Ovary (tissue), 9 donors: ENCODE data around the gene SYNGR4. TPM values are rescaled to one million over a fixed set of nuclear protein-coding genes. Genes with fewer than 3 reads are reported as not detected.
"Not testable (repeated sequence)": the region's sequence is repeated elsewhere in the genome, so short reads cannot be mapped to it uniquely, and the experiment has no call there.

Source experiments
- DNase-seq, 5 donors: peaks; one replicate each; pipeline ENCODE4 v3.0.0-alpha.2; 2019 to 2020
- H3K27ac ChIP-seq, 2 donors: fragments of 200-600 bp; one replicate each; pipeline versions ENCODE4 v1.5.1 to v1.8.0; 2019 to 2022
- H3K27me3 ChIP-seq: fragments of 200-600 bp; one replicate; pipeline ENCODE4 v1.8.0; 2022
- H3K36me3 ChIP-seq: fragments of 200-600 bp; sonication (generic); one replicate; pipeline ENCODE4 v1.5.1; 2019
- H3K4me1 ChIP-seq: one replicate; pipeline ENCODE4 v1.8.1; 2013; ENCODE audit warnings: mild to moderate bottlenecking, moderate library complexity; ENCODE audit not compliant: insufficient read depth
- H3K4me3 ChIP-seq: fragments of 200-600 bp; sonication (generic); one replicate; pipeline ENCODE4 v1.5.1; 2017
- H3K9me3 ChIP-seq, 2 donors: fragments of 200-600 bp in 1 of 2; sonication (generic) in 1 of 2; one replicate each; pipeline versions ENCODE4 v1.5.1 to v1.8.1; 2013 to 2019; ENCODE audit warnings: mild to moderate bottlenecking in 1 of 2, moderate library complexity in 1 of 2
- CTCF ChIP-seq, 3 donors: fragments of 450-650 bp in 2 of 3; fragments of 200-600 bp in 1 of 3; IDR thresholded peaks; one replicate each; pipeline versions ENCODE4 v1.5.1 to v1.8.0; 2016 to 2022; ENCODE audit warnings: antibody characterized with exemption in 3 of 3, mild to moderate bottlenecking in 1 of 3
- EP300 ChIP-seq: sonication (generic); formaldehyde crosslinking; IDR thresholded peaks from one replicate; pipeline ENCODE4 v1.6.1; 2017; ENCODE audit warnings: antibody characterized with exemption
- POLR2A ChIP-seq: fragments of 450-650 bp; IDR thresholded peaks from one replicate; pipeline ENCODE4 v1.6.1; 2017; ENCODE audit warnings: antibody characterized with exemption, mild to moderate bottlenecking, moderate library complexity
- WGBS, 3 donors: extraction: QIAGEN DNeasy Blood & Tissue Kit in 1 of 3; methylation state at CpG; one replicate each; pipeline versions ENCODE4 v1.1.5 to v1.1.7; 2013 to 2017; 5-methylcytosine and 5-hydroxymethylcytosine counted together
- intact Hi-C, 4 donors: fragments of 100-400 bp; cut with DNase I; formaldehyde crosslinking; loops; one replicate each; pipeline versions ENCODE4 v1.11.0 to v1.15.1; 2022 to 2023
- polyA plus RNA-seq, 2 donors: library from polyadenylated mRNA; stranded (reverse); fragments of 200-250 nt in 1 of 2; fragments of 350-450 nt in 1 of 2; fragmentation: Illumina TruSeq in 1 of 2; extraction: RNeasy Lipid Tissue Mini Kit (QIAGEN cat#74804) in 1 of 2; gene quantifications; one replicate each; pipeline ENCODE4 v1.2.3, GENCODE V29; 2013 to 2014
- total RNA-seq, 7 donors: library from RNA; depleted of rRNA in 2 of 7; stranded (reverse); fragments of >200 nt in 2 of 7; fragmentation: NEBNext Ultra II Directional in 3 of 7; extraction: Animal tissue kit (Norgen Biotek cat#: 25700) in 3 of 7; gene quantifications; one replicate each; pipeline versions ENCODE4 v1.1.0 to v1.2.4, GENCODE V29; 2016 to 2023
- donor health status: DM: no; HTN: no; CAD: no; lungs with moderate emphysema.
- donor health status: DM: no; HTN: no; CAD: no.
- donor health status: Bipolar disorder and iron deficiency.
- donor health status: DM: yes; HTN: yes; CAD: no.
- donor health status: DM: no; HTN: no; CAD: no.
- donor health status: DM: yes; HTN: yes; CAD: no.

Gene SYNGR4
- total and polyA plus RNA-seq, 9 donors = not detected

GRCh38 chr19:48368936-48369335 lies 4.8 kb downstream of the SYNGR4 start:
- DNase-seq = no peak
- peaks cover 3% of the 10 kb centered on the region for H3K4me1 ChIP-seq
- H3K4me3 ChIP-seq = no peak overlapping the region
- TF ChIP-seq EP300 (no peak), CTCF (IDR thresholded peaks at IDR 0.05) (no peak), POLR2A (no peak)
- no peaks in the 10 kb centered on the region for H3K36me3 ChIP-seq
- no peak overlapping the region for H3K27ac ChIP-seq
- no peaks in the 10 kb centered on the region for H3K27me3 ChIP-seq
- WGBS, 3 donors = 66 to 72% (median 70%) methylated on average over 13 to 14 of the region's 14 CpGs
- no peaks in the 10 kb centered on the region for H3K9me3 ChIP-seq
- intact Hi-C loops = no loop called here

GRCh38 chr19:48370955-48371354 lies 6.8 kb downstream of the SYNGR4 start:
- H3K4me1 ChIP-seq = no peaks in the 10 kb centered on the region
- DNase-seq = no peak
- no peak overlapping the region for H3K4me3 ChIP-seq
- 53 to 67% (median 60%) methylated on average over 4 of the region's 4 CpGs for WGBS, 3 donors
- H3K9me3 ChIP-seq = no peaks in the 10 kb centered on the region
- H3K27me3 ChIP-seq = no peaks in the 10 kb centered on the region
- no peaks in the 10 kb centered on the region for H3K36me3 ChIP-seq
- no peak overlapping the region for H3K27ac ChIP-seq
- intact Hi-C loops = no loop called here
- TF ChIP-seq POLR2A (no peak), EP300 (no peak), CTCF (IDR thresholded peaks at IDR 0.05) (no peak)

- no peak overlapping the region for H3K4me3 ChIP-seq
- no peak for DNase-seq
- no peaks in the 10 kb centered on the region for H3K4me1 ChIP-seq
- H3K36me3 ChIP-seq = no peaks in the 10 kb centered on the region
- intact Hi-C loops = no loop called here
- WGBS, 3 donors = 18 to 42% (median 31%) methylated on average over 7 of the region's 7 CpGs
- no peak overlapping the region for H3K27ac ChIP-seq
- no peaks in the 10 kb centered on the region for H3K27me3 ChIP-seq
- no peaks in the 10 kb centered on the region for H3K9me3 ChIP-seq
- TF ChIP-seq POLR2A = no peak
- no peak for TF ChIP-seq CTCF (IDR thresholded peaks at IDR 0.05)
- TF ChIP-seq EP300 = no peak
Observed at GRCh38 chr19:48371367-48371766, 7.2 kb downstream of the SYNGR4 start.

GRCh38 chr19:48371771-48372170 lies 7.6 kb downstream of the SYNGR4 start:
- H3K9me3 ChIP-seq, H3K4me1 ChIP-seq, H3K27me3 ChIP-seq, intact Hi-C loops, H3K4me3 ChIP-seq, H3K36me3 ChIP-seq, DNase-seq, H3K27ac ChIP-seq: not testable (repeated sequence)
- WGBS, 3 donors = 85 to 90% (median 90%) methylated on average over 5 of the region's 5 CpGs

GRCh38 chr19:48372904-48373303 lies 8.7 kb downstream of the SYNGR4 start:
- Histone ChIP-seq H3K36me3 (no peaks in the 10 kb centered on the region), H3K9me3 (no peaks in the 10 kb centered on the region), H3K4me1 (no peaks in the 10 kb centered on the region), H3K27me3 (no peaks in the 10 kb centered on the region), H3K27ac (no peak overlapping the region), H3K4me3 (no peak overlapping the region)
- intact Hi-C loops = no loop called here
- DNase-seq = no peak
- no peak for TF ChIP-seq POLR2A
- no peak for TF ChIP-seq CTCF (IDR thresholded peaks at IDR 0.05)
- no peak for TF ChIP-seq EP300
- WGBS, 3 donors = 41 to 56% (median 47%) methylated on average over 4 of the region's 4 CpGs
